Spleen (tissue), 13 donors: ENCODE data around the gene RDH8. TPM values are rescaled to one million over a fixed set of nuclear protein-coding genes. Genes with fewer than 3 reads are reported as not detected.

Experiments
- DNase-seq: peaks from one replicate; pipeline ENCODE4 v3.0.0-alpha.2; 2020
- H3K27ac ChIP-seq, 8 donors: fragments of 200-600 bp; sonication (generic) in 7 of 8; 1 replicate in 4 of 8; 2 replicates in 4 of 8; pipeline versions ENCODE4 v1.5.0 to v1.8.0; 2016 to 2021; ENCODE audit warnings: inconsistent platforms in 4 of 8, mild to moderate bottlenecking in 4 of 8, moderate library complexity in 1 of 8
- H3K27me3 ChIP-seq, 7 donors: fragments of 200-600 bp; sonication (generic) in 6 of 7; replicated peaks in 1 of 7; 1 replicate in 4 of 7; 2 replicates in 3 of 7; pipeline versions ENCODE4 v1.5.0 to v1.8.0; 2016 to 2021; ENCODE audit warnings: inconsistent platforms in 3 of 7, mild to moderate bottlenecking in 1 of 7
- H3K36me3 ChIP-seq, 6 donors: fragments of 200-600 bp; sonication (generic) in 5 of 6; 1 replicate in 4 of 6; 2 replicates in 2 of 6; pipeline versions ENCODE4 v1.5.0 to v1.8.0; 2016 to 2021; ENCODE audit warnings: inconsistent platforms in 2 of 6
- H3K4me1 ChIP-seq, 6 donors: fragments of 200-600 bp; sonication (generic) in 5 of 6; 1 replicate in 3 of 6; 2 replicates in 3 of 6; pipeline versions ENCODE4 v1.5.0 to v1.8.0; 2016 to 2021; ENCODE audit warnings: inconsistent platforms in 3 of 6
- H3K4me3 ChIP-seq, 8 donors: fragments of 200-600 bp; sonication (generic) in 7 of 8; 1 replicate in 4 of 8; 2 replicates in 4 of 8; pipeline versions ENCODE4 v1.5.0 to v1.8.0; 2016 to 2021; ENCODE audit warnings: inconsistent platforms in 4 of 8, mild to moderate bottlenecking in 4 of 8, moderate library complexity in 2 of 8
- H3K9me3 ChIP-seq, 8 donors: fragments of 200-600 bp; sonication (generic) in 7 of 8; 1 replicate in 4 of 8; 2 replicates in 4 of 8; pipeline versions ENCODE4 v1.5.0 to v1.8.0; 2016 to 2021; ENCODE audit warnings: inconsistent platforms in 4 of 8
- POLR2A ChIP-seq, 3 donors: fragments of 450-650 bp; IDR thresholded peaks; one replicate each; pipeline ENCODE4 v1.5.1; 2017; ENCODE audit warnings: antibody characterized with exemption in 3 of 3, mild to moderate bottlenecking in 1 of 3
- POLR2AphosphoS5 ChIP-seq, 3 donors: sonication (generic); formaldehyde crosslinking; IDR thresholded peaks; one replicate each; pipeline ENCODE4 v1.5.1; 2017; ENCODE audit warnings: antibody characterized with exemption in 3 of 3
- WGBS, 5 donors: extraction: QIAGEN DNeasy Blood & Tissue Kit in 3 of 5; methylation state at CpG; one replicate each; pipeline versions ENCODE4 v1.1.5 to v1.1.7; 2013 to 2018; 5-methylcytosine and 5-hydroxymethylcytosine counted together
- intact Hi-C: fragments of 100-400 bp; cut with DNase I; formaldehyde crosslinking; loops from one replicate; pipeline ENCODE4 v1.15.0; 2023; ENCODE audit warnings: low total_unique reads
- long read RNA-seq, 2 donors: transcript quantifications; one replicate each; lab custom pipeline, GENCODE V29; 2026
- polyA plus RNA-seq, 3 donors: library from polyadenylated mRNA; stranded (reverse); fragments of 200-250 nt; gene quantifications; one replicate each; pipeline ENCODE4 v1.2.1, GENCODE V29; 2013
- total RNA-seq, 7 donors: library from RNA; depleted of rRNA in 3 of 7; stranded (reverse); fragments of >200 nt in 3 of 7; fragmentation: NEBNext Ultra II Directional in 4 of 7; extraction: Animal tissue kit (Norgen Biotek cat#: 25700) in 4 of 7; gene quantifications; one replicate each; pipeline versions ENCODE4 v1.1.0 to v1.2.1, GENCODE V29; 2016 to 2021
- TF ChIP-seq, protein P1 (sequence below), 11 experiments: fragments of 200-600 bp in 7 of 11; fragments of 450-650 bp in 4 of 11; sonication (generic) in 4 of 11; IDR thresholded peaks in 8 of 11; conservative IDR thresholded peaks in 3 of 11; 1 replicate in 7 of 11; 2 replicates in 4 of 11; pipeline versions ENCODE4 v1.4.0 to v1.8.0; 2016 to 2021; ENCODE audit warnings: antibody characterized with exemption in 11 of 11, inconsistent platforms in 4 of 11, mild to moderate bottlenecking in 1 of 11
- donor health status: healthy with polysubstance abuse.
- donor health status: DM: no; HTN: no; CAD: no; lungs with moderate emphysema.
- donor health status: DM: no; HTN: no; CAD: no.
- donor health status: Bipolar disorder and iron deficiency.
- donor health status: healthy.
- donor health status: DM: no; HTN: no; CAD: no.
- donor health status: DM: yes; HTN: yes; CAD: no.

The RDH8 gene, protein sequence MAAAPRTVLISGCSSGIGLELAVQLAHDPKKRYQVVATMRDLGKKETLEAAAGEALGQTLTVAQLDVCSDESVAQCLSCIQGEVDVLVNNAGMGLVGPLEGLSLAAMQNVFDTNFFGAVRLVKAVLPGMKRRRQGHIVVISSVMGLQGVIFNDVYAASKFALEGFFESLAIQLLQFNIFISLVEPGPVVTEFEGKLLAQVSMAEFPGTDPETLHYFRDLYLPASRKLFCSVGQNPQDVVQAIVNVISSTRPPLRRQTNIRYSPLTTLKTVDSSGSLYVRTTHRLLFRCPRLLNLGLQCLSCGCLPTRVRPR
- total RNA-seq: not detected
- not detected for polyA plus RNA-seq
- long read RNA-seq, donor 1: 0 reads
- long read RNA-seq, donor 2: 0 reads

GRCh38 chr19:10013316-10013715 lies at the start of gene RDH8:
RDH8 (plus strand) TSS chr19:10013483; CDS start chr19:10013498, 15 bp downstream.
- intact Hi-C loops: no loop called here
- TF ChIP-seq, protein P1, sequence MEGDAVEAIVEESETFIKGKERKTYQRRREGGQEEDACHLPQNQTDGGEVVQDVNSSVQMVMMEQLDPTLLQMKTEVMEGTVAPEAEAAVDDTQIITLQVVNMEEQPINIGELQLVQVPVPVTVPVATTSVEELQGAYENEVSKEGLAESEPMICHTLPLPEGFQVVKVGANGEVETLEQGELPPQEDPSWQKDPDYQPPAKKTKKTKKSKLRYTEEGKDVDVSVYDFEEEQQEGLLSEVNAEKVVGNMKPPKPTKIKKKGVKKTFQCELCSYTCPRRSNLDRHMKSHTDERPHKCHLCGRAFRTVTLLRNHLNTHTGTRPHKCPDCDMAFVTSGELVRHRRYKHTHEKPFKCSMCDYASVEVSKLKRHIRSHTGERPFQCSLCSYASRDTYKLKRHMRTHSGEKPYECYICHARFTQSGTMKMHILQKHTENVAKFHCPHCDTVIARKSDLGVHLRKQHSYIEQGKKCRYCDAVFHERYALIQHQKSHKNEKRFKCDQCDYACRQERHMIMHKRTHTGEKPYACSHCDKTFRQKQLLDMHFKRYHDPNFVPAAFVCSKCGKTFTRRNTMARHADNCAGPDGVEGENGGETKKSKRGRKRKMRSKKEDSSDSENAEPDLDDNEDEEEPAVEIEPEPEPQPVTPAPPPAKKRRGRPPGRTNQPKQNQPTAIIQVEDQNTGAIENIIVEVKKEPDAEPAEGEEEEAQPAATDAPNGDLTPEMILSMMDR (IDR thresholded peaks at IDR 0.05 in 8 of 11, conservative IDR thresholded peaks at IDR 0.05 in 3 of 11): no peak
- no peak for TF ChIP-seq POLR2AphosphoS5 (IDR thresholded peaks at IDR 0.05)
- TF ChIP-seq POLR2A (IDR thresholded peaks at IDR 0.05): no peak
- no peak within 1 kb of the TSS for H3K4me3 ChIP-seq
- no peak for DNase-seq
- H3K27ac ChIP-seq: no peak within 1 kb of the TSS
- peaks cover 0 to 27% (median 9%) of the 10 kb centered on the region in 6 donors for H3K4me1 ChIP-seq
- H3K9me3 ChIP-seq: no peaks in the 10 kb centered on the region
- 69 to 82% (median 72%) methylated on average over 5 to 10 of the region's 10 CpGs for WGBS, 5 donors
- peaks cover 0 to 81% (median 27%) of the 10 kb centered on the region in 7 donors for H3K27me3 ChIP-seq
- H3K36me3 ChIP-seq: no peaks in the 10 kb centered on the region

DNA sequence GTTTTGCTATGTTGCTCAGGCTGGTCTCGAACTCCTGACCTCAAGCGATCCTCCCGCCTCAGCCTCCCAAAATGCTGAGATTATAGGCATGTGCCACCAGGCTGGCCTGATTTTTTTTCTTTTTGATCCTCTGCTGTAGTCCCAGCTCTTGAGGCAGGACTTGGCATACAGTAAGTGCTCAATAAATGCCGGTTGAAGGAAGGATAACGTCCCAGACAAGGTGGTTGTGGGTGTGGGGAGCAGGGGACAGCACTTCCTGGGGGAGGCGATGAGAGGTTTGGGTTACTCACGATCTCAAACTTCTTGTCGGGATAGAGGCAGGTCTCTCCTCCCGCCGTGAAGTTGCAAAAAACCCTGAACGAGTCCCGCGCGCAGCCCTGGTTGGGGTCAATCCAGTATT lies 47.3 kb upstream of the RDH8 start:
- no peaks in the 10 kb centered on the region for H3K9me3 ChIP-seq
- no peaks in the 10 kb centered on the region for H3K36me3 ChIP-seq
- peaks cover 0 to 80% (median 10%) of the 10 kb centered on the region in 7 donors for H3K27me3 ChIP-seq
- WGBS, 5 donors: 32 to 51% (median 37%) methylated on average over 8 to 14 of the region's 14 CpGs
- intact Hi-C loops: no loop called here
- DNase-seq: no peak
- H3K27ac ChIP-seq: no peak overlapping the region
- no peak overlapping the region for H3K4me3 ChIP-seq
- no peak for TF ChIP-seq POLR2A (IDR thresholded peaks at IDR 0.05)
- TF ChIP-seq POLR2AphosphoS5 (IDR thresholded peaks at IDR 0.05): no peak
- H3K4me1 ChIP-seq: no peaks in the 10 kb centered on the region

DNA sequence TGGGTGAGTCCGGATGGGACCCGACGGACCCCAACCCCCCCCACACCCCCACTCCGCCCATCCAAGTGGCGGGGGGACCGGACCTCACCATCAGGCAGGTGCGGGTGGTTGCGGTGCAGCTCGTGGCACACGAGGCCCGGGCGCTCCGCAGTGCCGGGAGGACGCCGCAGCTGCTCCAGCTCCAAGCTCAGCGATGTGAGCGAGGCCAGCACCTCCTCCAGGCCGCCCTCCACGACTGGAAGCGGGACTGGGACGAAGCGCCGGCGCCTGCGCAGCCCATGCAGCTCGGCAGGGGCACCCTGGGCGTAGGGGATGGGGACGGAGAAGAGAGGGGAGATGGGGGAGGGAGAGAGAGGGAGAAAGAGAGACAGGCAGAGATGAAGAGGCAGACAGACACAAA lies 46.8 kb upstream of the RDH8 start:
- Histone ChIP-seq H3K4me1 (no peaks in the 10 kb centered on the region), H3K9me3 (no peaks in the 10 kb centered on the region), H3K36me3 (no peaks in the 10 kb centered on the region), H3K27ac (no peak overlapping the region), H3K27me3 (peaks cover 0 to 77% (median 10%) of the 10 kb centered on the region in 7 donors), H3K4me3 (no peak overlapping the region)
- 8 to 16% (median 10%) methylated on average over 11 to 29 of the region's 29 CpGs for WGBS, 5 donors
- TF ChIP-seq POLR2A (IDR thresholded peaks at IDR 0.05) (no peak), POLR2AphosphoS5 (IDR thresholded peaks at IDR 0.05) (no peak)
- TF ChIP-seq, protein P1 (IDR thresholded peaks at IDR 0.05 in 8 of 11, conservative IDR thresholded peaks at IDR 0.05 in 3 of 11): no peak
- no peak for DNase-seq
- intact Hi-C loops: no loop called here

DNA sequence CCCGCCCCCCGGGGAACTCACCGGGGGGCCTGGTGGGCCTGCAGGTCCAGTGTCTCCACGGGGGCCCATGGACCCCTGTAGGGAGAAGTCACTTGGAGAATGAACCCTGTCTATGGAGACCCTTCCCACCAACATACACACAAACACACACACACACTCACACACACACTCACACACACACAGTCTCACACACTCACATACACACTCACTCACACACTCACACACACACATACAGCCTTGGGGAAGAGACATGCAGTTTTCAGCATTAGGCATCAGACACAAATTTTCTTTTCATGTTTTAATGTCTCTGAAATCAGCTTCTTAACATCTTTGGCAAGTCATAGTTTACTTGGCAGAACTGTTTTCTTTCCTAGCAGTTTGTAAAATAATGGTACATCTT lies 46.0 kb upstream of the RDH8 start:
- intact Hi-C loops: no loop called here
- Histone ChIP-seq H3K4me3 (no peak overlapping the region), H3K27ac (no peak overlapping the region), H3K27me3 (peaks cover 0 to 69% (median 10%) of the 10 kb centered on the region in 7 donors), H3K36me3 (no peaks in the 10 kb centered on the region), H3K9me3 (no peaks in the 10 kb centered on the region), H3K4me1 (no peaks in the 10 kb centered on the region)
- no peak for DNase-seq
- TF ChIP-seq POLR2A (IDR thresholded peaks at IDR 0.05) (no peak), POLR2AphosphoS5 (IDR thresholded peaks at IDR 0.05) (no peak)
- TF ChIP-seq, protein P1 (IDR thresholded peaks at IDR 0.05 in 8 of 11, conservative IDR thresholded peaks at IDR 0.05 in 3 of 11): no peak
- WGBS, 5 donors: 49 to 80% (median 50%) methylated on average over 1 to 4 of the region's 4 CpGs
